SK-N-SH (cell line): ENCODE measurements around the gene VGF.

Experiments
- CTCF ChIP-seq: fragments of 200-600 bp; sonication (generic); IDR thresholded peaks from 2 replicates; pipeline ENCODE4 v1.6.1; 2017; ENCODE audit warnings: antibody characterized with exemption, mild to moderate bottlenecking, moderate library complexity
- POLR2AphosphoS5 ChIP-seq: IDR thresholded peaks from 2 replicates; pipeline ENCODE4 v1.6.1; 2012; ENCODE audit warnings: low read depth, low read length
- USF1 ChIP-seq: IDR thresholded peaks from 2 replicates; pipeline ENCODE4 v1.4.0; 2012; ENCODE audit warnings: low read depth, borderline replicate concordance

DNA sequence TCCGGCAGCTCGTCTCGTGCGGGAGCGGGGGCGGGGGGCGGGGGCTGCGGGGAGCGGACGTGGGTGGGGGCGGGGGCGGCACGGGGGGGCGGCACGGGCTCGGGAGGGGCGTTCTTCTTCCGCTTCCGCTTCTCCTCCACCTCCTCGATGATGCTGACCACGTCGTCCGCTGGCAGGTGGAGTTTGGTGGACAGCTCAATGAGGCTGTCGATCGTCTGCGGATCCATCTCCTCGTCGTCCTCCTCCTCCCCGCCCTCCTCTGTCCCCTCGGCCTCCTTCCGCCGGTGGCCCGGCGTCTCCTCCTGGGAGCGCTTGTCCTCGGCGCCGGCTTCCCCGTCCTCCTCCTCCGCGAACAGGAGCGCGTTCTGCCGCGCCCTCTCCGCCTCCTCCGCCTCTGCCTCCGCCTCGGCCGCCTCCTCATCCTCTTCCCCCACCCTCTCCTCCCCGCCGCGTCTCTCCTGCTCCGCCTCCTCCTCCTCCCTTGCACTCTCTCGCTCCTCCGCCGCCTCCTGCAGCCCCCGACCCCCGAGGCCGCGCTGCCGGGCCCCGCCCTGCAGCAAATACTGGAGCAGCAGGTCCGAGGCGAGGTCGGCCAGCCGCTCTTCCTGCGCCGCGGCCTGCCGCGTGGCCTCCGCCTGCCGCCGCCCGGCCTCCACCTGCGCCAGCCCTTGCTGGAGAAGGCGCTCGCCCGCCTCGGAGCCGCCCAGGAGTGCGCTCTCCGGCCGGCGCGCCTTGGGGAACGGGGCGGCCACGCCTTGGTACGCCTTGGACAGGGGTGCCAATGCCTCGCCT lies 1.9 kb downstream of the VGF start:
- TF ChIP-seq POLR2AphosphoS5 = peak; percentile 37; the same call in 1 of the 2 replicates
- no peak for TF ChIP-seq USF1
- TF ChIP-seq CTCF = no peak
